ENCODE results near the gene RGL2. TPM values are rescaled to one million over a fixed set of nuclear protein-coding genes. Genes with fewer than 3 reads are reported as not detected.

Gene RGL2
- total and polyA plus RNA-seq, 10 of the 15 experiments (the other 5 are each of a cell fraction or from before 2014, with no cell fraction given), result 0.84 to 21.2 (median 6.8) TPM

GRCh38 chr6:33271468-33272274 lies 27.1 kb downstream of the RGL2 start, which contains the start of the genes RPS18 and VPS52 (continued):
- TF ChIP-seq CHD4 (IDR thresholded peaks at IDR 0.05) (no peak), HSF1 (IDR thresholded peaks at IDR 0.05; ENCODE audit: low read depth, low read length) (0 out of 2 replicates have a peak, but pooled peaks have one; percentile 15), CEBPZ (IDR thresholded peaks at IDR 0.05; ENCODE audit: low read depth, low read length) (no peak)

- in situ Hi-C loops (cut with MboI) (no loop called here), intact Hi-C loops (cut with micrococcal nuclease; ENCODE audit: unreplicated experiment) (no loop called here)
- Histone ChIP-seq H3K79me2 (ENCODE audit: control insufficient read depth, insufficient read depth, low read length) (peaks cover 57% of the 10 kb centered on the region), H2AFZ (ENCODE audit: control insufficient read depth, low read depth, low read length) (peak overlapping the region; percentile 97), H3K9ac (ENCODE audit: control insufficient read depth, insufficient read depth, low read length) (peak overlapping the region; percentile 81), H3K4me3 (peak overlapping the region; percentile 88), H3K27ac (ENCODE audit: control insufficient read depth, insufficient read depth) (peak overlapping the region; percentile 97), H3K27me3 (replicated peaks in 1 of 2; ENCODE audit: control insufficient read depth in 2 of 2, insufficient read depth in 2 of 2, low read length in 1 of 2) (no peaks in the 10 kb centered on the region), H3K4me1 (ENCODE audit: control insufficient read depth, insufficient read depth, low read length) (peaks cover 13% of the 10 kb centered on the region), H3K36me3 (ENCODE audit: control insufficient read depth in 2 of 2, insufficient read depth in 2 of 2, low read length in 1 of 2) (peaks cover 19 to 26% of the 10 kb centered on the region in 2 experiments), H4K20me1 (ENCODE audit: control insufficient read depth, insufficient read depth) (peaks cover 6% of the 10 kb centered on the region), H3K4me2 (ENCODE audit: control insufficient read depth, insufficient read depth) (peak overlapping the region; percentile 75), H3K9me3 (replicated peaks; ENCODE audit: control insufficient read depth, insufficient read depth, low read length) (no peaks in the 10 kb centered on the region)
- BruUV-seq (replicated peaks), result TSS peak; percentile 85
- ChIA-PET POLR2A (interaction anchor here (0.5 to 5.4 kb wide), 20 partner anchors 10 to 416 kb away, joined by 3 to 60 read pairs (median 6); partner anchors contain the start of genes HLA-DPB1, PFDN6, RGL2 and RING1), CTCF (interaction anchor here (1.2 to 3.6 kb wide), 10 partner anchors 10 to 195 kb away, joined by 3 to 23 read pairs (median 4); partner anchors contain the start of genes HLA-DPB1, RING1 and ZBTB22), RAD21 (ENCODE audit: unreplicated experiment) (interaction anchor here (0.9 to 2.1 kb wide), 9 partner anchors 18 to 308 kb away, joined by 3 to 11 read pairs (median 4); partner anchors contain the start of genes BAK1, PFDN6, RING1 and WDR46), SMC1A (ENCODE audit: uncharacterized antibody, unreplicated experiment) (interaction anchor here (0.9 to 2.0 kb wide), 9 partner anchors 12 to 160 kb away, joined by 4 to 8 read pairs (median 6); partner anchors contain the start of genes PFDN6, RGL2, RING1 and WDR46)
- FAIRE-seq (no peak), ATAC-seq (peak; percentile 42), DNase-seq (ENCODE audit: low read depth, low spot score) (no peak)
- 3% methylated on average over 7 of the region's 7 CpGs for WGBS (ENCODE audit: insufficient coverage, insufficient replicate concordance, low lambda C conversion rate, missing lambda C conversion rate)
- TF ChIP-seq RFX5 (IDR thresholded peaks at IDR 0.05; ENCODE audit: low read depth, low read length), result no peak
- no peak for TF ChIP-seq HDGF (IDR thresholded peaks at IDR 0.05)
- no peak for TF ChIP-seq SRF (IDR thresholded peaks at IDR 0.05; ENCODE audit: low read depth in 2 of 2, low read length in 2 of 2)
- no peak for TF ChIP-seq NFIC (IDR thresholded peaks at IDR 0.05; ENCODE audit: low read depth, low read length)
- peak; percentile 38 for TF ChIP-seq CUX1 (IDR thresholded peaks at IDR 0.05; ENCODE audit: insufficient replicate concordance, low read depth, low read length)
- no peak for TF ChIP-seq PAX5 (IDR thresholded peaks at IDR 0.05; ENCODE audit: borderline replicate concordance, low read depth, low read length)
Observed at GRCh38 chr6:33271117-33271467, 27.6 kb downstream of the RGL2 start.
